GM12864 (cell line): ENCODE measurements around the gene ALPI.

Experiments
- DNase-seq: peaks from one replicate; pipeline ENCODE4 v3.0.0-alpha.2; 2011; ENCODE audit warnings: low read depth
- H3K4me3 ChIP-seq: 2 replicates; pipeline ENCODE4 v1.5.1; 2011; ENCODE audit warnings: mild to moderate bottlenecking, low read depth, low read length, control low read depth
- TF ChIP-seq, protein P1 (sequence below): IDR thresholded peaks from 2 replicates; pipeline ENCODE4 v1.5.1; 2011; ENCODE audit warnings: low read depth, mild to moderate bottlenecking, moderate library complexity, low read length, control low read depth, inconsistent platforms; ENCODE audit errors: missing control alignments

ALPI gene

DNA sequence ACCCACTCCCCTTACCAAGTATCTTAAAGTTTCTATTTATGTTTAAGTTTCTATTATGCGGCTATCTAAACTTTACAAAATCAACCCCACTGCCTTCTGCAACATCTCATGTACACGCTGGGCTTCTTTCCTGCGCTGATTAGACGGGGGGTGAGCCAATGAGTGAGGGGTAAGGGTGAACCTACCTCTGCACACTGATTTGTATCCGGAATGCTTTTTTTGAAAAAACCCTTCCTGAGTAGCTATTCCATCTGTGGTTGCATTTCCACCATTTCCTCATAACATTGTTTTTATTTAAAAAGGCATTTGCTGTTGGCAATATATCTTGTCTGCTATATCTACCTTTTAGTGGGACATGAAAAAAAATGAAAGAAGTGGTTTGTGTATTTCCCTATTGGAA is 43.0 kb upstream of the ALPI start:
- no peak for DNase-seq
- no peak overlapping the region for H3K4me3 ChIP-seq
- TF ChIP-seq, protein P1, sequence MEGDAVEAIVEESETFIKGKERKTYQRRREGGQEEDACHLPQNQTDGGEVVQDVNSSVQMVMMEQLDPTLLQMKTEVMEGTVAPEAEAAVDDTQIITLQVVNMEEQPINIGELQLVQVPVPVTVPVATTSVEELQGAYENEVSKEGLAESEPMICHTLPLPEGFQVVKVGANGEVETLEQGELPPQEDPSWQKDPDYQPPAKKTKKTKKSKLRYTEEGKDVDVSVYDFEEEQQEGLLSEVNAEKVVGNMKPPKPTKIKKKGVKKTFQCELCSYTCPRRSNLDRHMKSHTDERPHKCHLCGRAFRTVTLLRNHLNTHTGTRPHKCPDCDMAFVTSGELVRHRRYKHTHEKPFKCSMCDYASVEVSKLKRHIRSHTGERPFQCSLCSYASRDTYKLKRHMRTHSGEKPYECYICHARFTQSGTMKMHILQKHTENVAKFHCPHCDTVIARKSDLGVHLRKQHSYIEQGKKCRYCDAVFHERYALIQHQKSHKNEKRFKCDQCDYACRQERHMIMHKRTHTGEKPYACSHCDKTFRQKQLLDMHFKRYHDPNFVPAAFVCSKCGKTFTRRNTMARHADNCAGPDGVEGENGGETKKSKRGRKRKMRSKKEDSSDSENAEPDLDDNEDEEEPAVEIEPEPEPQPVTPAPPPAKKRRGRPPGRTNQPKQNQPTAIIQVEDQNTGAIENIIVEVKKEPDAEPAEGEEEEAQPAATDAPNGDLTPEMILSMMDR: no peak

DNA sequence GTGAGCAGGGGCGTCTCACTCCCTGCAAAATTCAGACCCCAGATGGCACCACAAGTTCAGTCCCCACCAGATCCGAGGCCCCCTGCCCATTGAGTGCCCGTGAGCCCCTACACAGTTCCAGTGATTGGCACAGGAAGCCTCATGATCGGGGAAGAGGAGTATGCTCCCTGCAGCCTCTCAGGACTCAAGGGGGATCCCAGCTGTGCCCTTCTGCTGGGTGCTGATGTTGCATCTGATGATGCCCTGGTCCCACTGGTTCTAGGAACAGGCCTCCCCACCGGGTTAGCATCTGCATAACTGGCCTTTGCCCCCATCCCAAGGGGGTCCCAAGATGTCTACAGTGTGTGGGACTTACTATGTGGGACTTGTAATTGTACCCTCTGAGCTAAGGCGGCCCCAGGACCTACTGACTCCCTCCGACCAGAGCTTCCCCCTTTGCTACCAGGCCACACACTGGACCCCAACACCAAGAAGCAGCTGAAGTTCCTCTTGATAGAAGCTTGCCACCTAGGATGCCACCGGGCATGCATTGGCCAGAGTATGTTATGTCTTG is 40.7 kb upstream of the ALPI start:
- no peak overlapping the region for H3K4me3 ChIP-seq
- TF ChIP-seq, protein P1: no peak
- no peak for DNase-seq

DNA sequence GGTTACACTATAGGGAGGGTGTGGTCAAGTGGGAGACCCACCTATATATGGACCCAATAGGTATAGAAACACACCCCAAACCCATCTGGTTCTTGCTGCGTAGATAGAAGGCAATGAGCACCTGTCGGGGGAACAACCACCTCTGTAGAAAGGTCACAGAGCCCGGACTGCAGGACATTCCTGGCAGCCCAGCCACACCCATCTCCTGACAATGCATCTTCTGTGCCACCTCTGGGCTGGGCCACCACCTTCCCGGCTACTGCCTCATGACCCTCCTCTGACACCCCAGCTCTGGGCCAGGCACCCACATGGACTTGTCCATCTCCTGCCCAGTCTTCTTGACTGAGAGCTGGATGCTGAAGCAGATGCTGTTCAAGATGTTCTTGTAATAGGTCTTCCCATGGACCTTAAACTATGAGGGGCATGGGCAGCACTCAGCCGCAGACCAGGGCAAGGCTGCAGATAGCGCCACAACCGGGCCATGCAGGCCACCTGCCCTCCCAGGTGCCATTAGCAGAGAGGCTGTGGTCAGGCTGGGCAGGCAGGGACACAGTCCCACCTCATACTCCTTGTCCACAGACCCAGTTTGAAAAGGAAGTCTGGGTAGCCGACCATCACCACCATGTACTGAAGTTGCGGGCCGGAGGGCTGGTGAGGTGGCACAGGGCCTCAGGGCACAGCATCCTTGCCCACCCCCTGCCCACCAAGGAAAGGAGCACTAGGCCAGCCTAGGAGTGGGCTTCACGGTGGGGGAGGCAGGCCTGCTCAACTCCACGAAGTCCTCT is 40.0 kb upstream of the ALPI start:
- TF ChIP-seq, protein P1: no peak
- no peak for DNase-seq
- no peak overlapping the region for H3K4me3 ChIP-seq

GRCh38 chr2:232416521-232417470 is 39.2 kb upstream of the ALPI start:
- TF ChIP-seq, protein P1: no peak
- DNase-seq: no peak
- no peak overlapping the region for H3K4me3 ChIP-seq

GRCh38 chr2:232417489-232417888 is 38.5 kb upstream of the ALPI start:
- no peak overlapping the region for H3K4me3 ChIP-seq
- TF ChIP-seq, protein P1: no peak
- DNase-seq: no peak

- no peak for DNase-seq
- TF ChIP-seq, protein P1: no peak
- H3K4me3 ChIP-seq: no peak overlapping the region
Measured at GRCh38 chr2:232418056-232418455, 37.9 kb upstream of the ALPI start.
